OCI-LY7 (cell line): ENCODE results near the gene MIER2. TPM values are rescaled to one million over a fixed set of nuclear protein-coding genes. Genes with fewer than 3 reads are reported as not detected.
"Not testable (repeated sequence)": the region's sequence is repeated elsewhere in the genome, so short reads cannot be mapped to it uniquely, and the experiment has no call there.

Experiments
- BruUV-seq: library from RNA; stranded (reverse); fragments of 400-500 nt; replicated peaks from 2 replicates; lab custom pipeline; 2021; lab: Mats Ljungman, UMichigan
- CTCF ChIA-PET: fragments of 300-600 bp; sonication (Branson Sonifier 250); formaldehyde crosslinking; loops from one replicate; lab custom pipeline; 2022; ENCODE audit warnings: antibody characterized with exemption; ENCODE audit not compliant: unreplicated experiment; lab: Charles Lee
- POLR2A ChIA-PET: fragments of 300-600 bp; sonication (Branson Sonifier 250); formaldehyde crosslinking; loops from one replicate; lab custom pipeline; 2022; ENCODE audit warnings: antibody characterized with exemption; lab: Charles Lee
- DNase-seq: peaks from one replicate; pipeline ENCODE4 v3.0.0-alpha.2; 2015; ENCODE audit warnings: low spot score
- H2AFZ ChIP-seq: fragments of 200-600 bp; sonication (generic), shearing (Covaris generic); 2 replicates; pipeline ENCODE4 v1.6.1; 2014; ENCODE audit warnings: mild to moderate bottlenecking, antibody characterized with exemption, low read length, moderate library complexity
- H3K27ac ChIP-seq: fragments of 200-600 bp; sonication (generic); 2 replicates; pipeline ENCODE4 v1.5.1; 2014; ENCODE audit warnings: mixed run types, low read depth, mild to moderate bottlenecking, moderate library complexity, low read length, inconsistent platforms; ENCODE audit not compliant: poor library complexity, severe bottlenecking
- H3K36me3 ChIP-seq: fragments of 200-600 bp; sonication (generic); 2 replicates; pipeline ENCODE4 v1.6.1; 2014; ENCODE audit warnings: mild to moderate bottlenecking, antibody characterized with exemption, low read length, moderate library complexity, mixed read lengths; ENCODE audit not compliant: insufficient read depth
- H3K4me1 ChIP-seq: fragments of 200-600 bp; sonication (generic); 2 replicates; pipeline ENCODE4 v1.5.1; 2014; ENCODE audit warnings: mild to moderate bottlenecking, low read length; ENCODE audit not compliant: insufficient read depth, poor library complexity, severe bottlenecking
- H3K4me2 ChIP-seq: fragments of 200-600 bp; sonication (generic); 2 replicates; pipeline ENCODE4 v1.6.1; 2014; ENCODE audit warnings: mild to moderate bottlenecking, low read length
- H3K4me3 ChIP-seq: fragments of 200-600 bp; sonication (generic); 2 replicates; pipeline ENCODE4 v1.5.1; 2014; ENCODE audit warnings: mild to moderate bottlenecking, low read depth, low read length; ENCODE audit not compliant: poor library complexity, severe bottlenecking
- H3K79me2 ChIP-seq: fragments of 200-600 bp; sonication (generic); 2 replicates; pipeline ENCODE4 v1.6.1; 2016; ENCODE audit warnings: low read depth, mild to moderate bottlenecking, low read length, moderate library complexity, mixed read lengths; ENCODE audit not compliant: insufficient read depth
- H3K9me2 ChIP-seq: fragments of 200-600 bp; sonication (generic); 2 replicates; pipeline ENCODE4 v1.6.1; 2016; ENCODE audit warnings: mild to moderate bottlenecking, low read length, mixed read lengths; ENCODE audit not compliant: insufficient read depth
- H3K9me3 ChIP-seq: fragments of 200-600 bp; sonication (generic); 2 replicates; pipeline ENCODE4 v1.6.1; 2014; ENCODE audit warnings: mild to moderate bottlenecking, mixed run types, low read length, mixed read lengths
- H4K20me1 ChIP-seq: fragments of 200-600 bp; sonication (generic); 2 replicates; pipeline ENCODE4 v1.6.1; 2014; ENCODE audit warnings: mild to moderate bottlenecking, antibody characterized with exemption, low read length, moderate library complexity, mixed read lengths; ENCODE audit not compliant: insufficient read depth
- EZH2phosphoT487 ChIP-seq: fragments of 200-600 bp; sonication (generic); IDR thresholded peaks from 2 replicates; pipeline ENCODE4 v1.6.1; 2018; ENCODE audit warnings: low read depth, borderline replicate concordance, mild to moderate bottlenecking, mixed run types, antibody characterized with exemption, low read length, moderate library complexity, mixed read lengths
- intact Hi-C: fragments of 100-400 bp; cut with micrococcal nuclease; formaldehyde crosslinking; loops from one replicate; pipeline ENCODE4 v1.10.0; 2022; ENCODE audit not compliant: unreplicated experiment
- total RNA-seq, 2 experiments: library from RNA; depleted of rRNA in 1 of 2; stranded (reverse); fragments of >200 nt in 1 of 2; shearing (Covaris generic) in 1 of 2; gene quantifications; 2 replicates each; pipeline ENCODE4 v1.2.3, GENCODE V29; 2014 to 2022
- TF ChIP-seq, protein P1 (sequence below): fragments of 200-600 bp; sonication (generic); conservative IDR thresholded peaks from 2 replicates; pipeline ENCODE4 v1.5.1; 2014; ENCODE audit warnings: mild to moderate bottlenecking, antibody characterized with exemption, low read length, moderate library complexity, mixed read lengths

The MIER2 gene
- total RNA-seq, 2 experiments from 2014 or later: 29.1 to 30.2 TPM

DNA sequence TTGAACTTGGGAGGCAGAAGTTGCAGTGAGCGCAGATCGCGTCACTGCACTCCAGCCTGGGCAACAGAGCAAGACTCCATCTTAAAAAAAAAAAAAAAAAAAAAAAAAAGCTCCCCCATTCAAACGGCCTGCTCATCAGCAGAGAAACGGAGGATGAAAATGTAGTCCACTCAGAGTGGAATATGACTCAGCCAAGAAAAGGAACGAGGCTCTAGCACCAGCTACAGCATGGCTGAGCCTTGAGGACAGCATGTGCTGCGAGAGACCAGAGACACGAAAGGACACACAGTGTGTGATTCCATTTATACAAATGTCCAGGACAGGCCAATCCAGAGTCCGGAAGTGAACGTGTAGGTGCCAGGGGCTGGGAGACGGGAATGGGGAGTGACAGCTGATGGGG lies 18.1 kb upstream of the MIER2 start:
- CTCF ChIA-PET: no interaction called here
- Histone ChIP-seq H3K4me2 (no peak overlapping the region), H3K27ac (no peak overlapping the region), H3K79me2 (no peaks in the 10 kb centered on the region), H4K20me1 (no peaks in the 10 kb centered on the region), H2AFZ (no peak overlapping the region), H3K4me3 (no peak overlapping the region), H3K36me3 (no peaks in the 10 kb centered on the region), H3K9me2 (no peaks in the 10 kb centered on the region), H3K4me1 (no peaks in the 10 kb centered on the region), H3K9me3 (no peaks in the 10 kb centered on the region)
- POLR2A ChIA-PET: no interaction called here
- no peak for DNase-seq
- intact Hi-C loops: no loop called here
- BruUV-seq: no TSS peak
- TF ChIP-seq, protein P1, sequence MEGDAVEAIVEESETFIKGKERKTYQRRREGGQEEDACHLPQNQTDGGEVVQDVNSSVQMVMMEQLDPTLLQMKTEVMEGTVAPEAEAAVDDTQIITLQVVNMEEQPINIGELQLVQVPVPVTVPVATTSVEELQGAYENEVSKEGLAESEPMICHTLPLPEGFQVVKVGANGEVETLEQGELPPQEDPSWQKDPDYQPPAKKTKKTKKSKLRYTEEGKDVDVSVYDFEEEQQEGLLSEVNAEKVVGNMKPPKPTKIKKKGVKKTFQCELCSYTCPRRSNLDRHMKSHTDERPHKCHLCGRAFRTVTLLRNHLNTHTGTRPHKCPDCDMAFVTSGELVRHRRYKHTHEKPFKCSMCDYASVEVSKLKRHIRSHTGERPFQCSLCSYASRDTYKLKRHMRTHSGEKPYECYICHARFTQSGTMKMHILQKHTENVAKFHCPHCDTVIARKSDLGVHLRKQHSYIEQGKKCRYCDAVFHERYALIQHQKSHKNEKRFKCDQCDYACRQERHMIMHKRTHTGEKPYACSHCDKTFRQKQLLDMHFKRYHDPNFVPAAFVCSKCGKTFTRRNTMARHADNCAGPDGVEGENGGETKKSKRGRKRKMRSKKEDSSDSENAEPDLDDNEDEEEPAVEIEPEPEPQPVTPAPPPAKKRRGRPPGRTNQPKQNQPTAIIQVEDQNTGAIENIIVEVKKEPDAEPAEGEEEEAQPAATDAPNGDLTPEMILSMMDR: no peak
- no peak for TF ChIP-seq EZH2phosphoT487

DNA sequence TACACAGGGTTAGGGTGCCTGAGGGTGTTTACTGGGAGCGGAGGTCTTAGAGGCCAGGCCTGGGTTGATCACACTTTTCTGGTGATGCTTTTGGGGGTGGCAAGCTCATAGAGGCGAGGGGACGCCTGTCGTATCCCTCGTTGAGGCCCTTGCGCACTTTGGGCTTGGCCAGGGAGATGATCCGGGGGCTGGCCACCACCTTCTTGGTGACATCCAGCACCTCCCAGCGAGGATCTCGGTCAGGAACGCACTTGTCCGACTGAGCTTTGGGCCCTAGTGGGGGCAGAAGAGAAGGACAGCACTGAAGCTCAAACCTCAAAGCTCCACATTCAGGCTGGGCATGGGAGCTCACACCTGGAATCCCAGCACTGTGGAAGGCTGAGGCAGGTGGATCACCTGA lies 17.6 kb upstream of the MIER2 start:
- ChIA-PET CTCF (no interaction called here), POLR2A (no interaction called here)

DNA sequence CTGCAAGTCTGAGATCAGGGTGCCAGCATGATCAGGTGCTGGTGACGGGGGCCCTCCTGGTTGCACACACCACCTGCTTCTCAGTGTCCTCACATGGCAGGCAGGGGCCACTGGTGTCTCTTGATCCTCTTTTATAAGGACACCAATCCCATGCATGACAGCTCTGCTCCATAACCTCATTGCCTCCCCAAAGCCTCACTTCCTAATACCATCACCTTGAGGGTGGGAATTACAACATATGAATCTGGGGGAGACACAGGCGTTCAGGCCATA lies 15.0 kb upstream of the MIER2 start:
- no peak for DNase-seq
- TF ChIP-seq, protein P1: no peak
- no peak for TF ChIP-seq EZH2phosphoT487
- Histone ChIP-seq H4K20me1 (no peaks in the 10 kb centered on the region), H3K4me1 (no peaks in the 10 kb centered on the region), H3K9me2 (no peaks in the 10 kb centered on the region), H3K27ac (no peak overlapping the region), H3K36me3 (no peaks in the 10 kb centered on the region), H3K9me3 (no peaks in the 10 kb centered on the region), H3K4me2 (no peak overlapping the region), H3K79me2 (no peaks in the 10 kb centered on the region), H3K4me3 (no peak overlapping the region), H2AFZ (no peak overlapping the region)
- POLR2A ChIA-PET: no interaction called here
- intact Hi-C loops: no loop called here
- CTCF ChIA-PET: no interaction called here
- no TSS peak for BruUV-seq

More for the DNA sequence above, 17.6 kb upstream of the MIER2 start:
- DNase-seq: no peak
- no TSS peak for BruUV-seq
- H4K20me1 ChIP-seq: no peaks in the 10 kb centered on the region
- no peak for TF ChIP-seq EZH2phosphoT487
- no peaks in the 10 kb centered on the region for H3K4me1 ChIP-seq
- H3K9me2 ChIP-seq: no peaks in the 10 kb centered on the region
- intact Hi-C loops: no loop called here
- no peak overlapping the region for H2AFZ ChIP-seq
- no peak overlapping the region for H3K4me2 ChIP-seq
- no peak overlapping the region for H3K4me3 ChIP-seq
- H3K79me2 ChIP-seq: no peaks in the 10 kb centered on the region
- H3K36me3 ChIP-seq: no peaks in the 10 kb centered on the region
- H3K27ac ChIP-seq: no peak overlapping the region
- no peaks in the 10 kb centered on the region for H3K9me3 ChIP-seq

DNA sequence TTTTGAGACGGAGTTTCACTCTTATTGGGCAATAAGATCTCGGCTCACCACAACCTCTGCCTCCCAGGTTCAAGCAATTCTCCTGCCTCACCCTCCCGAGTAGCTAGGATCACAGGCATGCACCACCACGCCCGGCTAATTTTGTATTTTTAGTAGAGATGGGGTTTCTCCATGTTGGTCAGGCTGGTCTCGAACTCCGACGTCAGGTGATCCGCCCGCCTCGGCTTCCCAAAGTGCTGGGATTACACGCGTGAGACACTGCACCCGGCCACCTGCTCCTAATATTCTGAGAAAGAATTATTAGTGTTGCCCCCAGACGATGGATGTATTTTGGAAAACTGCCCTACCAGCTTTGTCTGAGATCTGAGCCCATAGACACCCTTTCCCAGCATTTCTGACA lies 10.9 kb upstream of the MIER2 start:
- DNase-seq, H2AFZ ChIP-seq, H3K4me2 ChIP-seq, H4K20me1 ChIP-seq, H3K36me3 ChIP-seq, CTCF ChIA-PET, H3K27ac ChIP-seq, H3K79me2 ChIP-seq, intact Hi-C loops, POLR2A ChIA-PET, H3K4me1 ChIP-seq, H3K9me2 ChIP-seq, BruUV-seq, H3K9me3 ChIP-seq, H3K4me3 ChIP-seq: not testable (repeated sequence)
